Adrenal gland (tissue), 12 donors: ENCODE data around the gene LSM7. TPM values are rescaled to one million over a fixed set of nuclear protein-coding genes. Genes with fewer than 3 reads are reported as not detected.
A peak's percentile ranks its signal among the peaks of the same experiment; 100 is the strongest.

Experiments used
- DNase-seq, 7 donors: peaks; one replicate each; pipeline ENCODE4 v3.0.0-alpha.2; 2019 to 2020
- H3K27ac ChIP-seq, 5 donors: fragments of 200-600 bp; sonication (generic) in 4 of 5; 1 replicate in 3 of 5; 2 replicates in 2 of 5; pipeline versions ENCODE4 v1.5.1 to v1.8.0; 2016 to 2020; ENCODE audit warnings: mild to moderate bottlenecking in 1 of 5
- H3K27me3 ChIP-seq: fragments of 200-600 bp; 2 replicates; pipeline ENCODE4 v1.8.0; 2021
- H3K36me3 ChIP-seq, 2 donors: fragments of 200-600 bp; replicated peaks in 1 of 2; 1 replicate in 1 of 2; 2 replicates in 1 of 2; pipeline versions ENCODE4 v1.5.1 to v1.8.0; 2018 to 2022
- H3K4me1 ChIP-seq, 2 donors: fragments of 200-600 bp; replicated peaks in 1 of 2; 1 replicate in 1 of 2; 2 replicates in 1 of 2; pipeline versions ENCODE4 v1.5.1 to v1.8.0; 2018 to 2021
- H3K4me3 ChIP-seq, 4 donors: fragments of 200-600 bp; sonication (generic) in 3 of 4; one replicate each; pipeline ENCODE4 v1.5.1; 2016 to 2018
- H3K9me3 ChIP-seq, 3 donors: fragments of 200-600 bp; sonication (generic) in 1 of 3; replicated peaks in 1 of 3; 1 replicate in 2 of 3; 2 replicates in 1 of 3; pipeline versions ENCODE4 v1.5.1 to v1.8.0; 2016 to 2021
- CTCF ChIP-seq, 6 experiments: fragments of 450-650 bp in 4 of 6; fragments of 200-600 bp in 2 of 6; sonication (generic) in 1 of 6; IDR thresholded peaks; 1 replicate in 5 of 6; 2 replicates in 1 of 6; pipeline versions ENCODE4 v1.5.1 to v1.8.0; 2016 to 2021; ENCODE audit warnings: antibody characterized with exemption in 6 of 6, mild to moderate bottlenecking in 2 of 6, moderate library complexity in 1 of 6
- POLR2A ChIP-seq, 2 donors: fragments of 450-650 bp; IDR thresholded peaks; one replicate each; pipeline ENCODE4 v1.6.1; 2017; ENCODE audit warnings: antibody characterized with exemption in 2 of 2, mild to moderate bottlenecking in 2 of 2, moderate library complexity in 1 of 2
- WGBS, 4 donors: extraction: QIAGEN DNeasy Blood & Tissue Kit in 2 of 4; methylation state at CpG; one replicate each; pipeline versions ENCODE4 v1.1.5 to v1.1.7; 2013 to 2017; 5-methylcytosine and 5-hydroxymethylcytosine counted together
- intact Hi-C, 2 donors: fragments of 100-400 bp; cut with DNase I; formaldehyde crosslinking; loops; one replicate each; pipeline versions ENCODE4 v1.14.1 to v1.15.0; 2022 to 2023
- polyA plus RNA-seq, 3 donors: library from polyadenylated mRNA; stranded (reverse); fragments of 200-250 nt in 2 of 3; fragments of 350-450 nt in 1 of 3; fragmentation: Illumina TruSeq in 1 of 3; extraction: RNeasy Lipid Tissue Mini Kit (QIAGEN cat#74804) in 1 of 3; gene quantifications; one replicate each; pipeline ENCODE4 v1.2.3, GENCODE V29; 2013 to 2014
- total RNA-seq, 9 donors: library from RNA; depleted of rRNA in 4 of 9; stranded (reverse); fragments of >200 nt in 4 of 9; fragments of 120-200 nt in 1 of 9; fragmentation: NEBNext Ultra II Directional in 1 of 9; extraction: Animal tissue kit (Norgen Biotek cat#: 25700) in 1 of 9; gene quantifications; one replicate each; pipeline versions ENCODE4 v1.1.0 to v1.2.4, GENCODE V29; 2013 to 2023
- donor health status: healthy with polysubstance abuse.
- donor health status: Bipolar disorder and iron deficiency.
- donor health status: DM: yes; HTN: yes; CAD: no.
- donor health status: DM: no; HTN: no; CAD: no.
- donor health status: DM: no; HTN: no; CAD: no.
- donor health status: DM: yes; HTN: yes; CAD: no.

The LSM7 gene
- total and polyA plus RNA-seq, 12 donors: 24.1 to 355 (median 78.1) TPM

- intact Hi-C loops: no loop called here
- 92 to 96% (median 94%) methylated on average over 3 of the region's 3 CpGs for WGBS, 4 donors
Observed at GRCh38 chr19:2357279-2358206, 29.2 kb upstream of the LSM7 start.

GRCh38 chr19:2356036-2356646, 27.8 kb upstream of the LSM7 start:
- no peak for DNase-seq
- Histone ChIP-seq H3K27ac (no peak overlapping the region), H3K27me3 (no peaks in the 10 kb centered on the region), H3K4me1 (no peaks in the 10 kb centered on the region), H3K4me3 (no peak overlapping the region), H3K9me3 (no peaks in the 10 kb centered on the region), H3K36me3 (peaks cover 0 to 13% of the 10 kb centered on the region in 2 donors)
- intact Hi-C loops: no loop called here
- TF ChIP-seq CTCF (IDR thresholded peaks at IDR 0.05): no peak
- no peak for TF ChIP-seq POLR2A (IDR thresholded peaks at IDR 0.05)
- WGBS, 4 donors: 85 to 91% (median 87%) methylated on average over 19 to 21 of the region's 21 CpGs

More at GRCh38 chr19:2357279-2358206, 29.2 kb upstream of the LSM7 start:
- no peaks in the 10 kb centered on the region for H3K9me3 ChIP-seq
- H3K27me3 ChIP-seq: peaks cover 10% of the 10 kb centered on the region
- H3K4me1 ChIP-seq: no peaks in the 10 kb centered on the region
- H3K4me3 ChIP-seq: no peak overlapping the region
- no peak for TF ChIP-seq POLR2A (IDR thresholded peaks at IDR 0.05)
- TF ChIP-seq CTCF (IDR thresholded peaks at IDR 0.05): no peak
- DNase-seq: no peak
- peaks cover 0 to 13% of the 10 kb centered on the region in 2 donors for H3K36me3 ChIP-seq
- no peak overlapping the region for H3K27ac ChIP-seq

- peak overlapping the region in 1 of 5 donors; percentile 16 for H3K27ac ChIP-seq
- H3K27me3 ChIP-seq: no peaks in the 10 kb centered on the region
- no peak overlapping the region for H3K4me3 ChIP-seq
- TF ChIP-seq CTCF (IDR thresholded peaks at IDR 0.05) (no peak), POLR2A (IDR thresholded peaks at IDR 0.05) (no peak)
- WGBS, 4 donors: 76 to 85% (median 81%) methylated on average over 22 to 24 of the region's 24 CpGs
- H3K9me3 ChIP-seq: no peaks in the 10 kb centered on the region
- peak; percentile 45 to 74 (median 67) for DNase-seq
- no peaks in the 10 kb centered on the region for H3K4me1 ChIP-seq
- intact Hi-C loops: no loop called here
- H3K36me3 ChIP-seq: peaks cover 0 to 13% of the 10 kb centered on the region in 2 donors
Observed at GRCh38 chr19:2355168-2356035, 27.0 kb upstream of the LSM7 start.

- H3K27ac ChIP-seq: no peak overlapping the region
- H3K4me3 ChIP-seq: no peak overlapping the region
- DNase-seq: no peak
- WGBS, 4 donors: 86 to 99% (median 89%) methylated on average over 5 to 17 of the region's 17 CpGs
- no peaks in the 10 kb centered on the region for H3K27me3 ChIP-seq
- no peaks in the 10 kb centered on the region for H3K9me3 ChIP-seq
- H3K4me1 ChIP-seq: no peaks in the 10 kb centered on the region
- peaks cover 0 to 13% of the 10 kb centered on the region in 2 donors for H3K36me3 ChIP-seq
- no peak for TF ChIP-seq CTCF (IDR thresholded peaks at IDR 0.05)
- TF ChIP-seq POLR2A (IDR thresholded peaks at IDR 0.05): no peak
- intact Hi-C loops: no loop called here
Observed at GRCh38 chr19:2354670-2355069, 26.3 kb upstream of the LSM7 start.
